ENCODE data around the gene PARP3. TPM values are rescaled to one million over a fixed set of nuclear protein-coding genes. Genes with fewer than 3 reads are reported as not detected.

The PARP3 gene
- total RNA-seq, 1 experiment from 2014 or later = 17.5 TPM

GRCh38 chr3:51974963-51975851 lies 33.0 kb downstream of the PARP3 start, which contains the start of gene ABHD14A:
TSS of gene ABHD14A (plus strand) at chr3:51975064. CDS start at chr3:51975136, 72 bp downstream.
- Histone ChIP-seq H3K9me2 (ENCODE audit: insufficient read depth) (no peaks in the 10 kb centered on the region), H3K4me1 (ENCODE audit: control insufficient read depth in 1 of 2, insufficient read depth in 2 of 2, low read length in 2 of 2) (peaks cover 17 to 45% of the 10 kb centered on the region in 2 experiments), H3K36me3 (ENCODE audit: control insufficient read depth in 1 of 2, insufficient read depth in 2 of 2, low read length in 2 of 2) (peaks cover 3 to 16% of the 10 kb centered on the region in 2 experiments; a peak in 2 of 4 replicates), H3K79me2 (ENCODE audit: insufficient read depth, low read length) (peaks cover 33% of the 10 kb centered on the region), H3K27me3 (ENCODE audit: insufficient read depth, low read length) (no peaks in the 10 kb centered on the region), H3K9ac (ENCODE audit: low read length) (peak within 1 kb of the TSS; percentile 100), H3K9me3 (ENCODE audit: control insufficient read depth in 1 of 2, insufficient read depth in 1 of 2, low read depth in 1 of 2, low read length in 2 of 2) (no peaks in the 10 kb centered on the region), H3K27ac (ENCODE audit: low read depth, low read length) (peak within 1 kb of the TSS; percentile 97), H3K4me2 (ENCODE audit: low read length) (peak within 1 kb of the TSS; percentile 91), H3K4me3 (replicated peaks in 1 of 2; ENCODE audit: low read depth in 1 of 2, low read length in 2 of 2) (peak within 1 kb of the TSS; percentile 93 to 99), H4K20me1 (ENCODE audit: insufficient read depth) (0 out of 2 replicates have a peak, but pooled peaks cover 4% of the 10 kb centered on the region), H2AFZ (ENCODE audit: low read depth, low read length, poor library complexity, severe bottlenecking) (peak within 1 kb of the TSS; percentile 87)
- no TSS peak for BruUV-seq (replicated peaks)
- ChIA-PET CTCF (interaction anchor here (0.6 to 4.8 kb wide), 5 partner anchors 8 to 33 kb away, joined by 3 to 47 read pairs (median 6); partner anchors contain the start of genes ACY1, PARP3 and RRP9), RAD21 (ENCODE audit: low non-redundant PET in 1 of 2, low total read pairs in 2 of 2, uncharacterized antibody in 2 of 2, unreplicated experiment in 2 of 2) (interaction anchor here in 1 of 2 experiments (0.9 kb wide), 1 partner anchor 32 kb away, joined by 4 read pairs; no protein-coding TSS in a partner anchor), POLR2A (interaction anchor here (1.4 to 3.3 kb wide), 2 partner anchors 8 to 32 kb away, joined by 4 to 20 read pairs; partner anchors contain the start of gene ACY1)
- ATAC-seq (peak; percentile 70), DNase-seq (ENCODE audit: low read depth, low spot score) (no peak)
- TF ChIP-seq CEBPB (IDR thresholded peaks at IDR 0.05; ENCODE audit: low read depth) (no peak), YY1 (IDR thresholded peaks at IDR 0.05; ENCODE audit: extremely low read depth, insufficient replicate concordance, low read depth, low read length) (peak; percentile 86), EGR1 (IDR thresholded peaks at IDR 0.05; ENCODE audit: low read depth) (no peak), POLR2AphosphoS5 (IDR thresholded peaks at IDR 0.05; ENCODE audit: low read depth, low read length) (peak; percentile 84), POLR2A (IDR thresholded peaks at IDR 0.05; ENCODE audit: borderline replicate concordance, extremely low read depth, insufficient read depth, insufficient read length) (peak; percentile 61), ZFX (IDR thresholded peaks at IDR 0.05) (peak; percentile 49; the same call in 1 of the 2 replicates), FOSL1 (IDR thresholded peaks at IDR 0.05; ENCODE audit: low read depth) (no peak), SP1 (IDR thresholded peaks at IDR 0.05; ENCODE audit: low read depth) (no peak)
- intact Hi-C loops (cut with micrococcal nuclease) = loop anchor here (1.0 kb wide), 1 partner anchor 33 kb away; the partner anchor contains the start of gene PARP3
